ENCODE data around the gene ERP27.

Gene ERP27

DNA sequence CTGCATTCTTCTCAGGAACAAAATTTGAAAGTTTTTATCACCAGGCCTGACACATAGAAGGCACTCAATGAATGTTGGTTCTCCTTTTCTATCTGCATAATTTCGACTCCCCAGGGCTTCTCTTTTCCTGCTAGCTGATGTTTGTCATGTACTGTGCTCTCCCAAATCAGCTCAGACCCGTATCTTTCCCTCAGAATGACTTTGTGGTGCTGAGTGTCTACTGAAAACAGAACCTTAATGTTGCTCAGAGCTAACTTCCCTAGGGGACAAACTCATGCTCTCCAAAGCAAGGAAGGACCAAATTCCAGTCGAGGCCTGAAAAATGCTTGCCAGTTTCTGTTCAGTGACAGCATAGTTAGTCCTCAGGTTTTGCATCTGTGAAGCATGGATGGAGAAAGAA lies 21.1 kb upstream of the ERP27 start:
- DNase-seq = no peak

DNA sequence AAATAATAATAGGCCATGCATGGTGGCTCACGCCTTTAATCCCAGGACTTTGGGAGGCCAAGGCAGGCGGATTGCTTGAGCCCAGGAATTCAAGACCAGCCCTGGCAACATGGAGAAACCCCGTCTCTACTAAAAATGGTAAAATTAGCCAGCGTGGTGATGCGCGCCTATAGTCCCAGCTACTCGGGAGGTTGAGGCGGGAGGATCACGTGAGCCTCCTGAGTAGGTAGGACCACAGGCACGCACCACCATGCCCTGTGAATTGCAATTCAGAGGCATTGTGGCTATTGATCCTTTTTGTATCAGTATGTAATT lies 20.7 kb upstream of the ERP27 start:
- DNase-seq = no peak

DNA sequence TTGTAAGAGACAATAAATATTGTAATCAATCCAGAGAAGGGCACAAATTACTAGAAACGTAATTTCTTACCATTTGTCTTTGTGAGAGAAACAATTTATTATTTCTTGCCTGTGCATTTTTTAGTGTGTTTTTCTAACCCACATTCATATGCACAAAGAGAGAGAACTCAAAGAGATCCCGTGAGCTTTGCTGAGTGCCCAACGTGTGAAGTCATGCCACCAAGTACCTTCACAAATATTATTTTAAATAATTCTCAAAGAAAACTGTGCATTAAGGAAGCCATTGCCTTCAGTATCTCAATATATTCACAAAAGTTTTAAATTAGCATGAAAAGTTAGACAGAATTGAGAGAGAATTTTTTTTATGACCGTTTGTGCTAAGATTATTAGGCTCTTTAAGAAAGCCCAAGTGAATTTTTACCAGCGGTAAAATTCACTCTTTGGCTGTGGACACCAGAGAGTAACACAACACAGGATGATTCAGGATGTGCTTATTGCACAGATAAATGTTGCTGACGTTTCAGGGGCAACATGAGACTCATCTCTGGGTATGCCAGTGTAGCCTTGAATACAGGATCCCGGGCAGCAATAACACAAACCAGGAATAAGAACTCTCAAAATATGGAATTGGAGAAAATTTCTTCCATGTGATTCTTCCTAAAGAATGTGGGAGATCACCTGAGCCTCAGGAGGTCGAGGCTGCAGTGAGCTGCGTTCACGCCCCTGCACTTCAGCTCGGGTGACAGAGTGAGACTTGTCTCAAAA lies 20.2 kb upstream of the ERP27 start:
- no peak for DNase-seq

DNA sequence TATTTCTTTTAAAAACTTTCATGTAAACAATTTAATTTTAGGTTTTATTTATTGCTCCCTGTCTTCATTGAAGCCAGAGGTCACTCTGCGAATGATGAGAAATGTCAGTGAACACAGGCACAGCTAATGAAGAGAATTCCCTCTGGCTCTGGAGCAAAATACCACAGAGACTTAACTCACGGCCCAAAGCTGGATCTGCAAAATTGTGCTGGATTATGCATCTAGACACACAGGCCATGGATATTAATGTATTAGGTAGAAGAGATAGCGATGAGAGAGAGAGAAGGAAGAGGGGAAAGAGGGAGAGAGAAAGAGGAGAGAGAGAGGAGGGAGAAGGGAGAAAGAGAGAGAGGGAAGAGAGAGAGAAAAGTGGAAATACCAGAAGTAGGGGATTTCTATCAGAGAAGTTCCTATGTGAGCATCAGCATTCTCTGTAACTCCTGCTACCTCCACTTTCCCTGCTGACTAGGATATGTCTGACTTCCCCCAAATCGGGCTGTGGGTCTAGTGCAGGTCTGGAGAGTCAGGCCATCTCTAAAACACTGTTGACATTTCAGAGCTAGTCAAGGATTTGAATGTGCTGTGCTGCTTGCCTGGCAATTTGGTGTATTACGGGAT lies 19.3 kb upstream of the ERP27 start:
- no peak for DNase-seq

DNA sequence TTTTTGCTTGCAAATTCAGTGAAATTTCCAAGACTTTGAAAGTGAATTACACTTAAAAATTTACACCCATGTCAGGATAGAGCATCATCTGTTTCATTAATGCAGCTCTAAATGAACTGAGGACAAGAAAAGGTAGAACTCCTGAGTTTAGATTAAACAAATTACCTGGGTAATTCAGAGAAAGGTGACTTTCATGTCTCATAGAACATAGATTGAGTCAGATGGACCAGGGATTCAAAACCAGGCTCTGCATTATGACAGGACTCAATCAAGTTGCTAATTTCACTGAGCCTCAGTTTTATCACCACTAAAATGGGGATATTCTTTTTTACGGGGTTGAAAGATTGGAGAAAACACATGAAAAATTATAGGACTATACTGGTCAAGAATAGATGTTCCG lies 18.6 kb upstream of the ERP27 start:
- no peak for DNase-seq

DNA sequence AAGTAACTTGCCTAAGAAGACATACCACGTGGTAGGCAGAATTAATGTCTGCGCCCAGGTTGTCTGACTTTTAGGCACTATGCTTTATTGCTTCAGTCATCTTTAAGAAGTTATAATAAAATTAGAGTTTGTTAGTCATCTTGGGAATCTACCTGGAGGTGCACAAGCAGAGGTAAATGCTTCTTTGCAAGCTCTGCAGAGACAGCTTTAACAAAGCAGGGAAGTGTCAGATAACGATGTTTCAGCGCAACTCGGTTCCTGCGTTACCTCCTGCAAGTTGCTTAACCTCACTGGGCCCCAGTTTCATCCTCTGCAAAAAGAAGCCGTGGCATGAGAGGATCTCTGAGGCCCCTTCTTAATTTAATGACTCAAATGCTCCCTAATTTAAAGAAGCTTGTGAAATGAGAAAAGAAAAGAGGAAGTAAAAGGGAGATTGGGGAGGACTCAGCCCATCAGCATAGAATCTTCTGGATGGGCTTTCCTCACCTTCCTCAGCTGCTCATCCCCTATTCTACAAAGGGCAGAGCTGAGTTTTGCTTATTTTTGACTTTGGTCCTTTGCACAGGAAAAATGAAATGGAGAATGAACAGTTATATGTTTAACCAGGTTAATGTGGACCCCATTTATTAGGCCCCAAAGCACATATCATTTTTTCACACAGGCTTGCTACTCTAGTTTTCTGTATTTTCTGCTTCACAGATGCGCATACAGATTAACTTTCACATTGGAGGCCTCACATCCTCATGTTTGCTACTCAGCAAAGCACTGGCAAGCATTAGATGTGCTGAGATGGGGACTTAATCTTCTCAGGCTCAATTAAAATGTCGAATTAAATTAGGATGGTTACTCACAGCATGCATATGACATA lies 17.9 kb upstream of the ERP27 start:
- DNase-seq = no peak

DNA sequence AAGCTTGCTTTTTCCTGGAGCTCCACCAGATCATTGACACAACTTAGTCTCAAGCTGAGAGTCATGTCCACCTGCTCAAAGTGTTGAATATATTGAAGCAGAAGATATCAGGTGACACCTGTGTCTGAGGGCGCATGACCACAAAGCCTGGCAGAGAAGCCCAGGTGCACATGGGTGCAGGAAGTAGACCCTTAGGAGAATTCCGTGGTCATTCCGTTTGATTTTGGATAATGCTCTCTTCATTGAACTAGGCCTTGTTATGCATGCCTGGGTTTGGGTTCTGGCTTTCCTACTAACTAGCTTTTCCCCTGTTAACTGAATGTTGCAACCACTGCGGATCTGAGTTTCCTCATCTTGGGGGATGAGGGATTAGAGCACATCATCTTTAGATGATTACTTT lies 15.9 kb upstream of the ERP27 start:
- DNase-seq = no peak

DNA sequence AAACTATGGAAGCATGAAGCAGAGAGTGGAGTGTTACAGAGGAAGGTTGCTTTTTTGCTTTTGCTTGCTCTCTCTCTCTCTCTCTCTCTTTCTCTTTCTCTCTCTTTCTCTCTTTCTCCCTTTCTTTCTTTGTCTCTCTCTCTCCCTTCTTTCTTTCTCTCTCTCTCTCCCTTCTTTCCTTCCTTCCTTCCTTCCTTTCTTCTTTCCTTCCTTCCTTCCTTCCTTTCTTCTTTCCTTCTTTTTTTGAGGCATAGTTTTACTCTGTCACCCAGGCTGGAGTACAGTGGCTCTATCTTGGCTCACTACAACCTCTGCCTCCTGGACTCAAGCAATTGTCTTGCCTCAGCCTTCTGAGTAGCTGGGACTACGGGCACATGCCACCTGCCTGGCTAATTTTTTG lies 15.4 kb upstream of the ERP27 start:
- no peak for DNase-seq

DNA sequence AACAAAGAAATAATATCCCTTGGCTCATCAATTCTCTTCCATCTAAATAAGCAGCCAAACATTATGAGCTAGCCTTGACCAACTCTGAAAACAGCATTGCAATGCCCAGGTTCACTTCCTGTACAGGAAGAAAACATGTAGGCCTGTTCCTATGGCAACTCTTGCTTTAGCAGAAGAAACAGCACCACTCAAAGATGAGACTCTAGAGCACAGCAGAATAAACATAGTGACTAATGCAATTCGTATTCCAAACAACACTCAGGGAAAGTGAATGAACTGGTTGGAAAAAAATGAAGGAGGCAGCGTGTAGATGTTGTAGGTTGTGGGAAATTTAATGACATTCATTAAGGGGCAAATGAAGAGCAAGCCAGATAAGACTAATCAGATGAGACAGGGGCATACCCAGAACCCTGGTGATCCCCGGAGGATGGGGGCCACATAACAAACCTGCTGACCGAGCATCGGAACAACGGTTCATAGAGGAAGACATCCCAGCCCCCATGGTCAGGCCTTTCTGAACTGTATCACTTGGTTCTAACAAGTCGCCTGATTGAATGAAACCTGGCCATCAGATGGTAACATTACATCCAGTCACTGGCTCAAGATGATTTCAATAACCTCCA lies 14.1 kb upstream of the ERP27 start:
- no peak for DNase-seq

DNA sequence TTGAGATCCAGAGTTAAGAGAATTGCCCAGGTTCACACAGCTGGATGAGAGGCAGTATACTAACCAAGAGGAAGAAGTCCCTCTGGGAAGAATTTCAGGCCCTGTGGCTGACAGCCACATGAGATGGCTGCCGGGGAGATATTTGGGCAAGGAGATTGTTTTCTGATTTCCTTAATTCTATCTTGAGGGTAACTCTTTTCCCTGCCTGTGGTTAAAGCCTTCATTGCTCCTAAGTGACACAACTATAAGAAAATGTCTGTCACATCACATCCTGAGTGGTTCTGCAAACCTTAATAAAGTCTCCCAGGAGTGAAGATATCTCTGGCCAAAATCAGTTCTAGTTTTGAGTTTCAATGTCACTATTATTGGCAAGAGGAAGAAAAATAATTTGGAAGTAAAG lies 13.5 kb upstream of the ERP27 start:
- DNase-seq = no peak

DNA sequence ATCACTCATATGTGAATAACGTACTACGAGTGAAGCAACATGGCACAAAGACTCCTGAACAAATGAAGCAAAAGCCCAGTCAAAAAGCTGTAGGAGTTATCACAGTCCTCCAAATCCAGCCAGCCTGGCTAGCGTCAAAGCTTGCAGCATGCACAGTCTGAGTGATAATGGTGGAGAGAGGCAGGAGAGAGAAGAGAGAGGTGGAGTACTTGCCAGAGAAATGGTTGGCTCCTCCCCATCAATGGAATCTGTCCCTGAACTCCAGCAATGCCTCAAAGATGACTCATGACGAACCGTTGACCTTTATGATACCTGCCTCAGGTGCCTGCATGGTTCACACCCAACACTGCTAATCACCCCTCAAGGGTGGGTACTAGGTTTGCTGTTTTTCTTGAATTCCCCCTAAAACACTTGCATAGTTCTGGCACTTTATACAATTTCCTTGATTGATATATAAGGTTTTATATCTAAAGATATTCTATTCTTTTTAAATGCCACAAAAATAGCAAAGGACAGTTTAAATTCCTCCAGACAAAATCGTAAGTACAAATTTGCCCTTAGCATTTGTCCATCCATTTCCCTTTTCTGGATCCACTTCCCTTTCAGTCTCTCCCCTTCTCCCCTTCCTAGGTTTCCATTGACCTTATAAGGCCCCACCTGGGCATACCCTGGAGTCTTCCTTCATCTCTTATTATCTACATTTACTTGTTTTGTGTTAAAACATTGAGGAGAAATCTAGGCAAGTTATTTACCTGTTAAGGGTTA lies 12.8 kb upstream of the ERP27 start:
- DNase-seq = no peak

DNA sequence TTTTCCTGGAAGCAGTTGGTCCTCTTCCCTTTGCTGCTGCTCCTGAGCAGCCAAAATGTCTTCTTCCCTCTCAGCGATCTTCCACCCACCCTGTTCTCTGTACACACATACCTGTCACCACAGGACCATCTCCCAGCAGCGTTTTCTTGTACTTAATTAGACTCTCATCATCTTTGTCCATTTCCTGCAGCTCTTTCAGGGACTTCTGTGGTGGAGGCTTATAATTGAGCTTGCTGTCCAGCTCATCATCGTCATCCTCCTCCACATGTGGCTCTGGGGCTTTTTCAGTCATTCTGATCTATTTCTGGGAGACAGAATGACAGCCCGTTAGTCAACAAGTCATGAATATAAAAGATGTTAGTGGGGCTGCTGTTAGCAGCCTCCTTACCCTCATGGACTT lies 12.1 kb upstream of the ERP27 start:
- DNase-seq = no peak

DNA sequence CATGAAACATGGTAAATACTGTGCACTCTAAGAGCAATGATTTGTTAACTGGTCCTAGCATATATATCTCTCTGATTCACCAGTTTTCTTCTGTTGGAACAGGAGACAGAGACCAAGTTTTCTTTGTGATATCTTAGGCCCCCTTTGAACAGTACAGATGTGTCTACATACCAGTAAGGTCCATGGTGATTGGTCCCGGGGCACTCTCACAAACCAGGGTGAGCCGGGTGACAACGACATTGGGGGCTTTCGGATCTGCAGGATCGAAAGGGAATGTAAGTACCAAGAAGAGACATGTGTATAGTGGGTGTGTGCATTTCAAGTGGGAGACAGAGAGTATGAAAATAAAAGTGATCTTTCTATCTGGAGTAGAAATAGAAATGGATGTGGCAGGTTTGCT lies 11.3 kb upstream of the ERP27 start:
- no peak for DNase-seq

DNA sequence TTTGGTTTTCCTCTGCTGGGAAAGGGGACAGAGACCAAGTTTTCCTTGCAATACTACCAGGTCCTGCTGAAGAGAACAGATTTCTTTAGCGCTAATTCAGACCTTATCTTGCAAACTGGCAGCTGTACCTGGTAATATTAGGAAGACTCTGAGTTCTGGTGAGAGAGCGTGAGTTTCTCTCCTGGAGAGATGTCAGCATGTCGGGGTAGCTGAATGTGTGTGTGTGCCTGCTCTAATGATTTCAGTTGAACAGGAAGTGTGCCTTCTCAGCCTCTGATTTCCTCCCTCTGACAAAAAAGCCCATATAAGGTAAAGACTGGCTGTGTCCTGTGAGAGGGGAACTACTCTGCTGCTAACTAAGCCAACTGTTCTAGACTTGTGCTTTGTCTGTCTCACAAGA lies 10.3 kb upstream of the ERP27 start:
- peak in 1 of 4 experiments; percentile 22 for DNase-seq

DNA sequence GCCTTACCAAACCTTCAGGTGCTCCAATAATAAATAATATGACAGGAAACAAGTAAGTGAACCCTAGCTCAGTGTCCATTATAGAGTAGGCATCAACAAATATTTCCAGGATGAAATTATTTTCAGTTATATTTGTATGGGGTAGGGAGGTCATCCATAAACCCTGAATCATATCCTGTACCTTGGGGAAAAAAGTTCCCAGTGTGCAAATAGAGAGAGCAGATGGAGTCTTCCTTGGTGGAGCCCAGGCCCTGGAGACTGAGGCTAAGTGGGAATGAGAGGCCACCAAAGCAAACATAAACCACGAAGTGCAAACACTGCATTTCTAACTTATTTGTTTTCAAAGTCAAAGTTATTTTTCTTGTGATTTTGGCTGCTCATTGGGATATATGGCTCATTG lies 8.5 kb upstream of the ERP27 start:
- no peak for DNase-seq

DNA sequence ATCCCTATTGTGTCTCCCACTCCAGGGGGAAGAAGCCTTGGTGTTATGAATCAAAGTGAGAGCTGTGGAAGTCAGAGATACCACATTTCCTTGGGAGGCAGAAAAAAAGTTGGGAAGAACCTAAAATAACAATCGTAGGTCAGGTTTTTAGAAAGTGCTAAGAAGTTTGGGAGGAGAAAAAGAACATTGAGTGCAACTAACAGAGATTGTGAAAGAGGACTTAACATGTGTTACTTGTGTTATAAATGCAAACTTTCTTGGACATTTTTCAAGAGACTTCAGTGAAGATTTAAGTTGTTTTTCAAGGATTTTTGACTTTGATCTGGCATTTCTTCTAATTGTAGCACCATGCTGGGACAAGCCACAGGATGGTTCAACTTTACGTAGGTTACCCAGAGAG lies 7.8 kb upstream of the ERP27 start:
- no peak for DNase-seq

DNA sequence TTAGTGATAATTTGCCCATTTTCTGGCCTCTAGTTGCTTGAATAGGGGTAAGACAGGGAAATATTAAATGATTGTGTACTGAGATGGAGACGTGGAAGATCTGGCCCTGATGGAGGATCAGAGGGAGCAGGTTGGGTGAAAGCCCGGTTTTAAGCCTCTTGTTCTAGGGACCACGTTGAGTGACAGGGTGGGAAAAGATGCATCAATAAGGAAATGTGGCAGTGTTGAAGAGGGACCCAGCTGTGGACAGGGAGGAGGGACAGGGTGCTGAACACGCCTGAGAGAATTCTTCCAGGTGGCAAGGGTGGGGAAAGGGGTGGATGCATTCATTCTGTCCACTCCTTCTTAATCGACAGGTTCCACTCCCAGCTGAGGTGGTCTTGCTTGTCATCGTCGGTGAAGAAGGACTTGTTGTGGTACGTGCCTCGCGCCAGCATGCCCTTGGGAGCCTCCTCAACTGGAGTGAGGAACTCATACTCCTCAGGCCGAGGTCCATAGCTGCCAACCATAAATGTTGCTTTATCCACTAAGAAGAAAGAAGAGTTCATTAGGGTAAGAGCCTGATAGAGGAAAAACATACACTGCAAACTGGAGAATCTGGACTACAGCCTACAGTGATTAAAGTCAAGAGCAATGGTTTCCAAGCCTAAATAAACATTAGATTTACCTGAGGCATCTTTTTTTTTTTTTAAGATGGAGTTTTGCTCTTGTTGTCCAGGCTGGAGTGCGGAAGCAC lies 4.0 kb upstream of the ERP27 start:
- no peak for DNase-seq

DNA sequence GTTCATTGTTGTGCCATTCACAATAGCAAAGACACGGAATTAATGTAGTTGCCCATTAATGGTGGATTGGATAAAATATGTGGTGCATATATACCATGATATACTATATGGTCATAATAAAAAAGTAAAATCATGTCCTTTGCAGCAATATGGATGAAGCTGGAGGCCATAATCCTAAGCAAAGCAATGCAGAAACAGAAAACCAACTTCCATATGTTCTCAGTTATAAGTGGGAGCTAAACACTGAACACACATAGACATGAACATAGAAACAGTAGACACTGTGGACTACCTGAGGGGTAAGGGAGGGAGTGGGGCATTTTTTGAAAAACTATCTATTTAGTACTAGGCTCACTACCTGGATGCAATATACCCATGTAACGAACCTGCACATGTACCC lies 3.0 kb upstream of the ERP27 start:
- DNase-seq = no peak

DNA sequence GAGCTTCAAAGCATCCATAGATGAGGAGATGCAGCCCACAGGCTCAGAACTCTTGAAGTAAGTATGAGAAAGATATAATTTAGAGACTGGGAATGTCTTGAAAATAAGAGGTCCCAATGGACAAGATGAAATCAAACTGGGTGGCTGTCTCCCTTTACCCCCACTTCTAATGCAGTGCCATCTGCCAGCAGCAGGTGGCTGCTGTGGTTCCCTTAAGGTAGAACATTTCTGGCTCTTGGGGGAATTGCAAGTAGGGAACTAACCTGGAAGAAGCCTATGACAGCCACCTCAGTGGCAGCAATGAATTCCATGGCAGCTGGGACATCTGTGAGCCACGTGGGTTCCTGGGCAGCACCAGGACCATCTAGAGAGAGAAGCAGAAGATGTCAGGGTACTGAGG lies 648 bp downstream of the ERP27 start:
- DNase-seq = no peak

DNA sequence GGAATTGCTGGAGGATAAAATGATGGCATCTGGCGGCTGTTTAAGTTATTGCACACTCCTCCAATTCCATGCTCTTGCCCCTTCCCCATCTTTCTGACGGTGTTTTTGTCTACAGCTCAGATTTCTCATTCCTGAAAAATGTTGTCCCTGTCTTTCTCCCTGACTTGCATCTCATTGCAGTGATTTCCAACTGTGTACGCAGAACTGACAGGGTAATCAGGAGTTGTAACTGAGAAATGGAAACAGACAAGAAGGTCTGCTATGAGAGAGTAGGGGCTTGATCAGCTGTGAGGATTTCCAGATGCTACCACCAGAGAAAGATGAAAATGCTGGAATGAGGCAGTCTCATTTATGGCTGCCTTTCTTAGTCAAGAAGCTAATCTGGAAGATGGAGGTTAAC lies 1.3 kb downstream of the ERP27 start:
- DNase-seq = no peak

DNA sequence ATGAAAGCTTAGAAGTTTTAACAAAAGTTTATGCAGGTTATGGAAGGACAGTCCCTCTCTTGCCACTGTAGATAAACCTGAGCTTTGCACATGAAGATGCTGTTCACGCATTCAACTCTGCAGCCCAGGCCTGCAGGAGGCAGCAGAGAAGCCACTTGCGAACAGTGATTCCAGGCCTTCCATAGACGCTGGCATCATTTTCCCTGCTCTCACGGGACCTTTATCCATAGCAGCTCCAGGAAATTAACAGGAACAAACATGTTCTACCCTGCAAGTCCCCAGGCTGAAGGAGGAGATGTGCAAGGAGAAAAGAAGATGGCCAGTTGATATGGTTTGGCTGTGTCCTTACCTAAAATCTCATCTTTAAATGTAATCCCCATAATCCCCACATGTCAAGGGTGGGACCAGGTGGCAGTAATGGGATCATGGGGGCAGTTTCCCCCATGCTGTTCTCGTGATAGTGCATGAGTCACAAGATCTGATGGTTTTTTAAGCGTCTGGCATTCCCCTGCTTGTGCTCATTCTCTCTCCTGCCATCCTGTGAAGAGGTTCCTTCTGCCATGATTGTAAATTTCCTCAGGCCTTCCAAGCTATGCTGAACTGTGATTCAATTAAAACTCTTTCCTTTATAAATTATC lies 2.0 kb downstream of the ERP27 start:
- DNase-seq = no peak

DNA sequence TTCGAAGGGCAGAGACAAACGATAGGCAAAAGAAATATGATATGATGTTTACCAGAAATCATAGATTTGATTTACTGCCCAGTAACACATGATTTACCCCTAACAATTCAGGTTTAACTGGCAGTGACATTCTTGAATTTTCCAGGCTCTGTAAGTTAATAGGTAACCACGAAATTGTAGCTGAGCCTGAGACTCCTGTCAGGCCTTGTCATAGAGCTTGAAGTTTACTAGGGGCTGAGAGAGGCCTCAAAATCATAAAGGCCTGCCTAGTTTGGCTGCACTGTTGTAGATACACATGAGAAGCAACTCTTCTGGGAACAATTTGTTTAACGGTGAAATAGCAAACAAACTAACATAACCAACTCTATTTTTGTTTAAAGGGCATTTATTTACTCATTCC lies 3.3 kb downstream of the ERP27 start:
- no peak for DNase-seq

All from activated CD4-positive, CD25-positive, alpha-beta regulatory T cell (primary cell).